Measurements from ENCODE around the gene ACADSB. TPM values are rescaled to one million over a fixed set of nuclear protein-coding genes. Genes with fewer than 3 reads are reported as not detected.

ACADSB gene
- total and polyA plus RNA-seq, 10 of the 15 experiments (the other 5 are each of a cell fraction or from before 2014, with no cell fraction given), result 10.8 to 24.0 (median 15.0) TPM

- SMC1A ChIA-PET (ENCODE audit: uncharacterized antibody, unreplicated experiment), result interaction anchor here (2.2 kb wide), 1 partner anchor 11 kb away, joined by 6 read pairs; no protein-coding TSS in a partner anchor
- in situ Hi-C loops (cut with MboI), result no loop called here
Observed at GRCh38 chr10:122966879-122967278, 41.9 kb upstream of the ACADSB start.

More at GRCh38 chr10:122966879-122967278, 41.9 kb upstream of the ACADSB start:
- ChIA-PET RAD21 (ENCODE audit: unreplicated experiment) (no interaction called here), POLR2A (no interaction called here), CTCF (interaction anchor here (1.3 to 2.3 kb wide), 2 partner anchors 9 to 11 kb away, joined by 4 to 6 read pairs; no protein-coding TSS in a partner anchor)
- Histone ChIP-seq H3K4me1 (ENCODE audit: control insufficient read depth, insufficient read depth, low read length) (no peaks in the 10 kb centered on the region), H3K4me3 (no peak overlapping the region), H4K20me1 (ENCODE audit: control insufficient read depth, insufficient read depth) (no peaks in the 10 kb centered on the region), H3K79me2 (ENCODE audit: control insufficient read depth, insufficient read depth, low read length) (no peaks in the 10 kb centered on the region), H3K9me3 (replicated peaks; ENCODE audit: control insufficient read depth, insufficient read depth, low read length) (no peaks in the 10 kb centered on the region; the same call in 2 of the 3 replicates), H3K4me2 (ENCODE audit: control insufficient read depth, insufficient read depth) (no peak overlapping the region), H3K36me3 (ENCODE audit: control insufficient read depth in 2 of 2, insufficient read depth in 2 of 2, low read length in 1 of 2) (no peaks in the 10 kb centered on the region), H2AFZ (ENCODE audit: control insufficient read depth, low read depth, low read length) (no peak overlapping the region), H3K27me3 (replicated peaks in 1 of 2; ENCODE audit: control insufficient read depth in 2 of 2, insufficient read depth in 2 of 2, low read length in 1 of 2) (peaks cover 0 to 3% of the 10 kb centered on the region in 2 experiments; a peak in 1 of 4 replicates), H3K9ac (ENCODE audit: control insufficient read depth, insufficient read depth, low read length) (no peak overlapping the region), H3K27ac (ENCODE audit: control insufficient read depth, insufficient read depth) (no peak overlapping the region)
- DNase-seq (ENCODE audit: low read depth, low spot score) (no peak), FAIRE-seq (no peak), ATAC-seq (no peak)
- TF ChIP-seq CBFB (IDR thresholded peaks at IDR 0.05; ENCODE audit: low read depth) (no peak), YY1 (IDR thresholded peaks at IDR 0.05; ENCODE audit: low read depth, low read length) (no peak), ZBTB4 (CRISPR knock-in tag; IDR thresholded peaks at IDR 0.05) (no peak), NR2F1 (conservative IDR thresholded peaks at IDR 0.05) (no peak), PML (IDR thresholded peaks at IDR 0.05; ENCODE audit: low read length) (no peak), IKZF1 (conservative IDR thresholded peaks at IDR 0.05) (no peak), CBX5 (IDR thresholded peaks at IDR 0.05; ENCODE audit: low read depth) (no peak), ASH2L (IDR thresholded peaks at IDR 0.05; ENCODE audit: borderline replicate concordance, low read depth) (no peak)
- BruUV-seq (replicated peaks), result no TSS peak
- intact Hi-C loops (cut with micrococcal nuclease; ENCODE audit: unreplicated experiment), result no loop called here
